Nucleus accumbens (tissue), 56 donors: ENCODE data around the gene ANAPC2.
A peak's percentile ranks its signal among the peaks of the same experiment; 100 is the strongest.

ENCODE experiments used
- DNase-seq, 56 donors: peaks; one replicate each; lab custom pipeline; 2025; lab: John Stamatoyannopoulos, UW

ANAPC2 gene

DNA sequence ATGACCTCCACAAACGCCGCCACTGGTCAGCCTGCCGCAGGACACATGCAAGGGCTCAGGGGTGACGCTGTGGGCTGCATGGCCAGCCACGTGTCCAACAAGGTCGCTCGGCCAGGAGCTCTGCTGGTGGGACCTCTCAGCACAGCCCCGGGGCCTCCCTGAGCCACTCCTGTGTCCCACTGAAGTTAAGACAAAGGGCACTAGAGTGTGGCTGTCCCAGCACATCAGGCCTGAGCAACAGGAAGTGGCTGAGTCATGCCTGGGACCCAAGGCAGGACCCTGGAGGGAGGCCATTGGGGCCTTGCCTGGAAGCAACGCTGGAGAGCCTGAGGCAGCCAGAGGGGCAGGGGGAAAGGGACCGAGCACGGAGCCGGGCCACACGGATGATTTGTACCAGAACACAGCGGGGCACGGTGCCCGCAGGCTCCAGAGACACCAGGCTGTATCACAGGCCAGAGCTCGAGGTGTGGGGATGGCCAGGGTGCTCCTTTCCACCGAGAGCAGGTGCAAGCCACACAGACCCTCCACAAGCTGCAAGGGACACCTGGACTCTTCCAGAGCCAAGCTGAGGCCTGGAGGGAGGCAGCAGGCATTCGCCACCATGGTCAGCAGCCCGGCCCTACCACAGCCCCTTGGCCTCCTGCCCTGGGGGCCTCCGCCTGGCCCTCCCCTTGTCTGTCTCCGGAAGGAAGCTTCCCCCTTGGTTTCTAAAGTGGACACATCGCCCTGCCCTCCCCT lies 10.0 kb downstream of the ANAPC2 start:
- no peak for DNase-seq

GRCh38 chr9:137176302-137177182 lies 11.8 kb downstream of the ANAPC2 start:
- DNase-seq: peak in 1 of 56 donors; percentile 21

GRCh38 chr9:137175345-137175961 lies 12.9 kb downstream of the ANAPC2 start:
- DNase-seq: no peak

- DNase-seq: peak in 3 of 56 donors; percentile 24 to 41 (median 28)
Measured at GRCh38 chr9:137174722-137175293, 13.6 kb downstream of the ANAPC2 start.

GRCh38 chr9:137173796-137174664 lies 14.3 kb downstream of the ANAPC2 start:
- no peak for DNase-seq

GRCh38 chr9:137172901-137173795 lies 15.2 kb downstream of the ANAPC2 start:
- no peak for DNase-seq

- DNase-seq: no peak
Measured at GRCh38 chr9:137171149-137171900, 17.0 kb downstream of the ANAPC2 start.

- no peak for DNase-seq
Measured at GRCh38 chr9:137170486-137171148, 17.7 kb downstream of the ANAPC2 start.

GRCh38 chr9:137169896-137170358 lies 18.4 kb downstream of the ANAPC2 start, which contains the start of gene LRRC26:
Gene LRRC26 (minus strand): TSS chr9:137170051. CDS start chr9:137169943, 108 bp downstream.
- DNase-seq: no peak

DNA sequence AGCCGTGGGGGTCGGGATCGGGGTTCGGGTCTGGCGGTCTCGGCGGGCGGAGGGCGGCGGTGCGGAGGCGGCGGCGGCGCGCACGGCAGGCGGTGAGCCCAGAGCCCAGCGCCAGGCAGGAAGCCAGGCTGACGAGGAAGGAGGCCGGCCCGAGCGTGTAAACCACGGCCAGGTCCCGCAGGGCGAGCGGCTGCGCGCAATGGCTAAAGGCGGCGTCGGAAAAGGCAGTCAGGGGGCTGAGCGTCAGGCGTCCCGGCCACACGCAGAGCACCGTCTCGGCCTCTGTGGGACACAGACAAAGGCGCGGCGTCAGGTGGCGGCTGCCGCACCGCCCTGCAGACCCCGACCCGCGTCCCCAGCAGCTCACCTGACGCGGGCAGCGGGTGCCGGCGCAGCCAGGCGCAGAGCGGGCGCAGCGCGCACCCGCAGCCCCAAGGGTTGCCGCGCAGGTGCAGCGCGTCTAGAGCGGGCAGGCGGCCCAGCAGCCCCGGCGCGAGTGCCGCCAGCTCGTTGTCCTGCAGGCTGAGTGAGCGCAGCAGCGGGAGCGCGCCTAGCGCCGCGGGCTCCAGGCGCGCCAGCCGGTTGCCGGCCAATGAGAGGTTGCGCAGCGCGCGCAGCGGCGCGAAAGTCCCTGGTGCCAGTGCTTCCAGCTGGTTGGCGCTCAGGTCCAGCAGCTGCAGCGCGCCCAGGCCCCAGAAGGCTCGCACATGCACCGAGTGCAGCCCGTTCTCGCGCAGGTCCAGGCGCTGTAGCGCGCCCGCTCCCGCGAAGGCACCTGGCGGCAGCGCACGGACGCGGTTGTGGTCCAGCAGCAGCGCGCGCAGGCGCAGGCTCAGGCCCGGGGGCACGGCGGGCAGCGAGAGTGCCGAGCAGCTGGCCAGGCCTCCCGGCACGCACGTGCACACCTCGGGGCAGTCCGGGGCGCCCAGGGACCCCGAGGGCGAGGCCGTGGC lies 19.2 kb downstream of the ANAPC2 start:
- peak in 10 of 56 donors; percentile 13 to 66 (median 43) for DNase-seq

- DNase-seq: peak in 13 of 56 donors; percentile 23 to 66 (median 39)
Measured at GRCh38 chr9:137168573-137168903, 19.8 kb downstream of the ANAPC2 start.

DNA sequence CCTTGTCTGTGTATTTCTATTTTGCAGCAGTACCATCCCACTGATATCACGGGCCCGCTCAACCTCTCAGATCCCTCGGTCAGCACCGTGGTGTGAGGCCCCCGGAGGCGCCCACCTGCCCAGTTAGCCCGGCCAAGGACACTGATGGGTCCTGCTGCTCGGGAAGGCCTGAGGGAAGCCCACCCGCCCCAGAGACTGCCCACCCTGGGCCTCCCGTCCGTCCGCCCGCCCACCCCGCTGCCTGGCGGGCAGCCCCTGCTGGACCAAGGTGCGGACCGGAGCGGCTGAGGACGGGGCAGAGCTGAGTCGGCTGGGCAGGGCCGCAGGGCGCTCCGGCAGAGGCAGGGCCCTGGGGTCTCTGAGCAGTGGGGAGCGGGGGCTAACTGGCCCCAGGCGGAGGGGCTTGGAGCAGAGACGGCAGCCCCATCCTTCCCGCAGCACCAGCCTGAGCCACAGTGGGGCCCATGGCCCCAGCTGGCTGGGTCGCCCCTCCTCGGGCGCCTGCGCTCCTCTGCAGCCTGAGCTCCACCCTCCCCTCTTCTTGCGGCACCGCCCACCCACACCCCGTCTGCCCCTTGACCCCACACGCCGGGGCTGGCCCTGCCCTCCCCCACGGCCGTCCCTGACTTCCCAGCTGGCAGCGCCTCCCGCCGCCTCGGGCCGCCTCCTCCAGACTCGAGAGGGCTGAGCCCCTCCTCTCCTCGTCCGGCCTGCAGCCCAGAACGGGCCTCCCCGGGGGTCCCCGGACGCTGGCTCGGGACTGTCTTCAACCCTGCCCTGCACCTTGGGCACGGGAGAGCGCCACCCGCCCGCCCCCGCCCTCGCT lies 20.4 kb downstream of the ANAPC2 start:
- peak in 2 of 56 donors; percentile 58 to 66 for DNase-seq

GRCh38 chr9:137167277-137167746 lies 21.0 kb downstream of the ANAPC2 start:
- peak in 1 of 56 donors; percentile 36 for DNase-seq

GRCh38 chr9:137166380-137167229 lies 21.8 kb downstream of the ANAPC2 start:
- peak in 2 of 56 donors; percentile 17 to 29 for DNase-seq
